ENCODE data around the gene PMEL. TPM values are rescaled to one million over a fixed set of nuclear protein-coding genes. Genes with fewer than 3 reads are reported as not detected.
A peak's percentile ranks its signal among the peaks of the same experiment; 100 is the strongest.
"Not testable (repeated sequence)": the region's sequence is repeated elsewhere in the genome, so short reads cannot be mapped to it uniquely, and the experiment has no call there.

Gene PMEL
- 0.64 TPM for total RNA-seq
- long read RNA-seq, partial matches to known transcripts: 0 of 2 reads
- long read RNA-seq, other reads (novel, unspliced or antisense): 0 of 2 reads

DNA sequence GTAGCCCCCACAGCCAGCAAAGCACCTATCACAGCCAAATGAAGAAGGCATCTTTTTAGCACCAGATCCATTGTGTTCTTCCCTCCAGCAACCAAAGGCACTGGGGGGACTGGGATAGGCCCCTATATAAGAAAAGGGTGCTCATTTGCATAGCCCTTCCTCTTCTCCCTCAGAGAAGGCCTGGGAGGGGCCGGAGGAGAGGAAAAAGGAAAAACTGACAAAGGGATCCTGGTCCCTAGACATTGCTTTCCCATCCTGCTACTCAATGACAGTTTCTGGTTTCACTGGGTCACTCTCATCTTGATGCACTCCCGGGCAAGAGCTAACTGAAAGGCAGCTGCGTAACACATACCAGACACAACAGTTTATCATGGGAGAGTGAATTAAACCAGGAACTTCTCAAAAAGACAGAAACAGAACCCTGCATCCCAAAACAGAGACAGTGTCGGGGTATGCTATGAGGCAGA, at the start of gene PMEL:
Gene PMEL (minus strand): TSS at position 102 of the 467 bp plus-strand sequence. CDS start 31 bp downstream, at position 71.
- no peak for DNase-seq (ENCODE audit: low spot score)

DNA sequence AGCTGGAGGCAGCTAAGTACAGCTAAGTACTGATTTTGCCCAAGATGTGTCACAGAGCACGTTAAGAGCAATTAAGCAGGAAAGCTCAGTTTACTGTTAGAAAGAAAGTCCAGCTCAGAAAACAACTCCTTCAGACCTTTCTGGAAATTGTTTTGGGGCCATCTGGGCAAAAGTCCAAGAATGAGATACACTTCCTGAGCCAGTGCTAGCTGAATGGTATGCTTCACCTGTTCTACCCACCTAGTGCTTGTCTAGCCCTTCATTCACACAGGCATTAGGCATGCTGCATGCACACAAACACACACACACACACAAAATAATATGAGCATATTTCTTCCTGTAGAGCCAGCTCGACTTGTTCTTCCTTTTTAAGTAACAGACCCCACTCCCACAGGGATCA, 48.4 kb upstream of the PMEL start:
- DNase-seq (ENCODE audit: low spot score): no peak

DNA sequence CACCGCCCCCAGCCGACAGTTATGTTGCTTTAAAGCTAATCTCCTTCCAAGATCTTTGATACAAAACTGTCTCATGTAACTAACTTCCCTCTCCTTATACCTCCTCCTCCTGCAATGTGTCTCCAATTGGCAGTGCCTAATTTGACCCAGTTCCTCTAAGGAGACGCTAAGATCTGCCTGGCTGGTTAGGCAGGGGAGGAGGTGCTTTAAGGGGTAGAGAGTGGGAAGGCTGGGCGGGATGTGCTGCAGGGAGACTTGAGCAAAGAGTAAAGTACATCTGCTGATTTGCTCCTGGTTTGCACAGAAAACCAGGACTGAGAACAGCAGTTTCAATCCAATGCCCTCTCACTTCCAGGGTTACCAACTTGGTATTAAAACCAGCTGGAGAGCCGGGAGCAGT, 47.6 kb upstream of the PMEL start:
- no peak for DNase-seq (ENCODE audit: low spot score)

DNA sequence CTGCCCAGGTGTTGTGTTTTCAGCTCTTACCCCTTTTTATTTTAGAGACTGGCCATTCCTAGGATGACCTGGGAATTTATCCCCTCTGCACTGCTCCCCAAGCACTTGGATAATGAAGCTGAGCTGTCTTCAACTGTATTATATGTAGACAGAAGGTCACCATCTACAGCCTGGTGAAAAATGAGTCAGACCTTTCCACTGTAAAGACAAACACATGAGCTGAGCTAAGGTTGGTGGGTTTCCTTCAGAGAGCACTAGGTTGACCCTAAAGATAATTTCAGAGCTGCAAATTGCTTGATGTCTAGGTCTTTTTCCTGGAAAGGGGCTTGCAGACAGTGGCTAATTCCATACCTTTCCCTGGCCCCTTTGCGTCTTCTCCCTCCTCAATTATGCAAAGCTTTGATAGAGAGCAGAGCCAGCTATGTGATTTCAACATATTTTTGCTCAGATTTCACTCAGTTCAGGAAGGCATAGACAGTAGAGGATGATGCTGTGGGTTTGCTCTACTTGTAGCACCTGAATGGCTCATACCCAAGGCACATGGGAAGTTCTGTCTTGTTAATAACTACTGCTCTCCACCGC, 45.8 kb upstream of the PMEL start:
- no peak for DNase-seq (ENCODE audit: low spot score)

DNA sequence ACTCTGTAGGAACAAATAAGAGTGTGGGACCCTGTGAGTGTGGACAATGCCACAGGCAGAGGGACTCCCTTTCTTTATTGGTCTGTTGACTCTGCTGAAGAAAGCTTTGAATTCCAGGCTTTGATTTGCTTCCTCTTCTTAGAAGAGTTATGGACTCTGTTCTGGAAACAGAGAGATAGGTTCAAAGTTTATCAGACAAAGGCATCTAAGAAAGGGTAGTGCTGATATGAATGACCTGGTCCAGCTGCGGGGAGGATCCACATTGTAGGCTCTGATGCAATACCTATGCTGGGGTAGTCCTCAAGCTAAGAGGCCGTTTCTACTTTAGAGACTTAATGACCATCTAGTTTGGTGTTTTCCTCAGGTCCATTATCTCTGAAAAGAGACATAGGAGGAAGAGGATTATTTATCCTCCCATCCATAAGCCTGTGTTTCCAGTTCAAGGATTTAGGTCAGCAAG, 44.3 kb upstream of the PMEL start:
- DNase-seq (ENCODE audit: low spot score): no peak

DNA sequence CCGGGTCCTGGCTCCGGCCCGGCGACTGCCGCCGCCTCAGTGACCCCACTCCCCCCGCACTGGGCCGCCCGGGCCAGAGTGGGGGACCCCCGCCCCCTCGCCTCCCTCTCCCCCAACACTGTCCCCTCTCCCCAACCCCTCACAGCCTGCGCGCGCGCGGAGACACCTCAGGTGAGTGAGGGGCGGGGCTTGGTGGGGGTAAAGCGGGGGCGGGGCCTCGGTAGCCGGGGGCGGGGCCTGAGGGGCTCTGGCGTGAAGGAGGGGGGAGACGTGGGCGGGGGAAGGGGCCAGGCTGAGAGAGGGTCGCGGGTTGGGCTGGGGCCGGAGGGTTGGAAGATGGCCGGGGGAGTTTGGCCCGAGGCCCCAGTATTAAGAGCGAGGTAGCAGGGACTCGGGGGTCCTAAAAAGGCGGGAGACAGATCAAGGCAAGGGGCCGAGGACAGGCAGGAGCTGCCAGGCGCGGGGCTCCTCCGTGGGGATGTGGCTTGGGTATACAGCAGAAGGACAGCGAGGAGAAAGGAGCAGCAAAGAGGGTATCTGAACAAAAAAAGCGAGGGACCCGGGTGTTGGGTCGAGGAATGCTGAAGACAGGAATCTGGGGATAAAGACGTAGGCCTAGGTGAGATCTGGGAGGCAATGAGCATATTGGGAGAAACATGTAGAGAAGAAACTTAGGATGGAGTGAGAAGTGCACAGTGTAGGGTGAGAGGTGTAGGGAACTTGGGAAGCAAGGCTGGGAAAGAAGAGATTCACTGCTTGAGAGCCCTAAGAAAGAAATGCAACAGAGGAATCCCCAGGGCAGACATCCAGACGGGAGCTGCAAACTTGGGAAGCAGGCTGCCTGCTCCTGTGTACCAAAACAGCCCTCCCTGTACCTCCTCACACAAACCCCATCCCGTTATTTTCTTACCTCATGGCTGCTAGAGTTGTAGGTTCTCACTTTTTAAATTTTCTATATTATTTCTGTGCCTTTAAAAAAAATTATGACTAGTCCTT, 42.0 kb upstream of the PMEL start:
- DNase-seq (ENCODE audit: low spot score): no peak

DNA sequence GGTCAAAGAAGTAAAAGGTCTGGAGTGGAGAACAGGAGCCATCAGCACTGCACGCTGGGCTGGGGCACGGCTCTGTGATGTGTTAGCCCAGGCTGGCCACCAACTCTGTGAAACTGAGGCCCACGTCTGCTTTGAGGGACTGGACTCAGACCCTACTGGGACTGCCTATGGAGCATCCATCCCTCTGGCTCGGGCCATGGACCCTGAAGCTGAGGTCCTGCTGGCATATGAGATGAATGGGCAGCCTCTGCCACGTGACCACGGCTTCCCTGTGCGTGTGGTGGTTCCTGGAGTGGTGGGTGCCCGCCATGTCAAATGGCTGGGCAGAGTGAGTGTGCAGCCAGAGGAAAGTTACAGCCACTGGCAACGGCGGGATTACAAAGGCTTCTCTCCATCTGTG, 38.4 kb upstream of the PMEL start:
- DNase-seq (ENCODE audit: low spot score): no peak

DNA sequence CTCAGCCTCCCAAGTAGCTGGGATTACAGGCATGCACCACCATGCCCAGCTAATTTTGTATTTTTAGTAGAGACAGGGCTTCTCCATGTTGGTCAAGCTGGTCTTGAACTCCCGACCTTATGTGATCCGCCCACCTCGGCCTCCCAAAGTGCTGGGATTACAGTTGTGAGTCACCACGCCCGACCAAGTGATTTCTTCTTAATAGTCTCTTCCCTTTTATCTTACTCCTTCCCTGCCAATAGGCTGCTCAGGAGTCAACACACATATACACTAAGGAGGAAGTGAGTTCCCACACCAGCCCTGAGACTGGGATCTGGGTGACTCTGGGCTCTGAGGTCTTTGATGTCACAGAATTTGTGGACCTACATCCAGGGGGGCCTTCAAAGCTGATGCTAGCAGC, 37.5 kb upstream of the PMEL start:
- not testable (repeated sequence) for DNase-seq (ENCODE audit: low spot score)

DNA sequence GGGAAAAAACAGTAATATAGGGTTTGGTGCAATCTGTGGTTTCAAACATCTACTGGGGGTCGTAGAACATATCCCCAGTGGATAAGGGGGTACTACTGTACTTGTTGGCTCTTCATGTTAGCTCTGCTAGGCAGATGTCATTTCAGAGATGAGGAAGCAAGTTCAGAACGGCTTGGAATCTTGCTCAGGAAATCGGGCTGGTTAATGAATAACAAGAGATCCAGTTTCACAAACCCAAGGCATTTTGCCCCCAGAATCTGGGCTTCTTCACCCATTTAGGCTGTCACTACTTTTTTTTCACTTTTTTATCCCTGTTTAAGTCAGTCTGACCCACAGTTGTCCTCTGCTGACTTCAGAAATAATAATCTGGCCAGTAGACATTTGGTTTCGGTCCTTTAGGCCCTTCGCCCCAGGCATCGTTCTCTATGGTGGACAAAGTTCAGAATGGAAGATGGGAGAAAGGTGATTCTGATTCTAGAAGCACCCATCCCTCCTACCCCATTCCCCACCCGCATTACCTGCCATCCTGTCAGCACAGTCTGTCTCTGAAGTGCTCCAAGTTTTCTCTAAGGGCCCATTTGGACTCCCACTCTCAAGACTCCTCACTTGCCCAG, 35.8 kb upstream of the PMEL start:
- no peak for DNase-seq (ENCODE audit: low spot score)

DNA sequence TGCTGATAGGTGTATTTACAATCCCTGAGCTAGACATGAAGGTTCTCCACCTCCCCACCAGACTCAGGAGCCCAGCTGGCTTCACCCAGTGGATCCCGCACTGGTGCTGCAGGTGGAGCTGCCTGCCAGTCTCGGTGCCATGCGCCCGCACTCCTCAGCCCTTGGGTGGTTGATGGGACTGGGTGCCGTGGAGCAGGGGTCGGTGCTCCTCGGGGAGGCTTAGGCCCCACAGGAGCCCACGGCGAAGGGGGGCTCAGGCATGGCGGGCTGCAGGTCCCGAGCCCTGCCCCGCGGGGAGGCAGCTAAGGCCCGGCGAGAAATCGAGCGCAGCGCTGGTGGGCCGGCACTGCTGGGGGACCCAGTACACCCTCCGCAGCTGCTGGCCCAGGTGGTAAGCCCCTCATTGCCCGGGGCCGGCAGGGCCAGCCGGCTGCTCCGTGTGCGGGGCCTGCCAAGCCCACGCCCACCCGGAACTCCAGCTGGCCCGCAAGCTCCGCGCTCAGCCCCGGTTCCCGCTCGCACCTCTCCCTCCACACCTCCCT, 34.2 kb upstream of the PMEL start:
- DNase-seq (ENCODE audit: low spot score): not testable (repeated sequence)

DNA sequence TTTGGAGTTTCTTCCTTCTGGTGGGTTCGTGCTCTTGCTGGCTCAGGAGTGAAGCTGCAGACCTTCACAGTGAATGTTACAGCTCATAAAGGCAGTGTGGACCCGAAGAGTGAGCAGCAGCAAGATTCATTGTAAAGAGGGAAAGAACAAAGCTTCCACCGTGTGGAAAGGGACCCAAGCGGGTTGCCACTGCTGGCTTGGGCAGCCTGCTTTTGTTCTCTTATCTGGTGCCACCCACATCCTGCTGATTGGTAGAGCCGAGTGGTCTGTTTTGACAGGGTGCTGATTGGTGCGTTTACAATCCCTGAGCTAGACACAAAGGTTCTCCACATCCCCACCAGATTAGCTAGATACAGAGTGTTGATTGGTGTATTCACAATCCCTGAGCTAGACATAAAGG, 33.7 kb upstream of the PMEL start:
- not testable (repeated sequence) for DNase-seq (ENCODE audit: low spot score)

DNA sequence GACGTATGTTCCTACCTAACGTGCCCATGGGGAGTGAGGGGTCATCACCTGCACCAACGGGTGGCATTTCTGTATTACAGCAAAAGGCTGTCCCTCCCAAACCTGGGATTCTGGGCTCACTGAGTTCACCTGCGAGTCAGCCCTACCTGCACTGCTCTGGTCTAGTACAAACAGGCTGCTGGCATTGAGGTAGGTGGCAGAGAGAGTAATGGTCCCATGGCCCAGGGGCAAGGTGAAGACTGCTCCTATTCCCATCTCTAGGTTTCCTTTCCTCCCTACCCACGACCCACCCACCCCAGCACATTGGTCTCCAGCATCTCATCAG, 31.7 kb upstream of the PMEL start:
- DNase-seq (ENCODE audit: low spot score): no peak

DNA sequence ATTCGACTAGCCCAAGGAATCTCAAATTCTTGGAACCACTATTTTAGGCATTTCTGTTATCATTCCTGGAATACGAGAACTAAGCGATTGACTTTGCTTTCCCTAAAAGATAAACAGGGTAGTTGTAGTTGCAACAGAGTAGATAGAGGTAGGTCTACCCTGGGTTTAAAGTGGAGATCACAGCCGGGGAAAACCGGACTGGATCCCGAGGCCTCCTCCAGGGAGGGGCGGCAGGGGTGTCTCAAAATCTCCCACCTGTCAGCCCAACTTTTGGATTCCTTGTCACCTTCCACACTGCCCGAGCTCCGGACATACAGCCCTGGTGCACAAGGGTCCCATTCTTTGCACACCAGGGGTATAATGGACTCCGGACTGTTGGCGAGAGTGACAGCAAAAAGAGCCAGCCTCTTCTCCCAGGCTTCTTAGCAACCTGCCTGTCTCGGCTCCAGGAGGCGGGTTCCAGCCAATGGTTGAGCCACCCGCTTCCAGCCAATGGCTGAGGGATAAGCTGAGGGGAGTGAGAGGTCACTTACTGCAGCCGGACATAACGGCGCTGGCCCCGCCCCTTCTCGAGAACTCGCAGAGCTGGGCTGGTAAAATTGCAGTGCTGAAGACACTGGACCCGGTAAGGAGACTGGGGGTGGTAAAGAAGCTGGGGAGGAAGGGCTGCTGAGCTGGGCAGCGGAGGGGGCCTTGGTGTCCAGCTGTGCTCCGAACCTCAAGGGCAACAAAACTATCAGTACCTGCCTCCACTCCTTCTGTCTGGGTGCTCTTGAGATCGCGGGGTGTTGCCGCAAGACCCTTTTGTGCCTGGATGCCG, 31.1 kb upstream of the PMEL start, which contains the start of gene SUOX:
Gene SUOX (plus strand): TSS at position 562 of the 820 bp plus-strand sequence. CDS start 4,946 bp downstream, outside the sequence.
- DNase-seq (ENCODE audit: low spot score): peak; percentile 97

DNA sequence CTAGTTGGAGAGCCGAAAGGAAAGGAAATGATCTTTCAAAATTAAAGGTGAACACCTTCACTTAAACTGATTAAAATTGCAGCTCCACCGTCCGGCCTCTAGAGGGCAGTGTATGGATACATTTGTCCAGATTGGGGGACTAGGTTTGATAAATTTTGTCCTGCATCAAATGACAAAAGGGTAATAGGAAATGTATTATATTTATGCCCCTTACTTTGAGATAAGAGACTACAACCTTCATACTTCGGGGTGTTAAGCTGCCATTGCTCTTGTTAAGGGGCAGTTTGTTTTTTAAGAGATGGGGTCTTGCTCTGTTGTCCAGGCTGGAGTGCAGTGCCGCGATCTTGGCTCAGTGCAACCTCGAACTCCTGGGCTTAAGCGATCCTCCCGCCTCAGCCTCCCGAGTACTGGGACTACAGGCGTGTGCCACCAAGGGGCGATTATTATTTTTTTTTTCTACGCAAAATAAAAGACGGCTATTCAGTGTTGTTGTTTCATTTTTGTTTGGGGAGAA, 30.4 kb upstream of the PMEL start:
- DNase-seq (ENCODE audit: low spot score): no peak

DNA sequence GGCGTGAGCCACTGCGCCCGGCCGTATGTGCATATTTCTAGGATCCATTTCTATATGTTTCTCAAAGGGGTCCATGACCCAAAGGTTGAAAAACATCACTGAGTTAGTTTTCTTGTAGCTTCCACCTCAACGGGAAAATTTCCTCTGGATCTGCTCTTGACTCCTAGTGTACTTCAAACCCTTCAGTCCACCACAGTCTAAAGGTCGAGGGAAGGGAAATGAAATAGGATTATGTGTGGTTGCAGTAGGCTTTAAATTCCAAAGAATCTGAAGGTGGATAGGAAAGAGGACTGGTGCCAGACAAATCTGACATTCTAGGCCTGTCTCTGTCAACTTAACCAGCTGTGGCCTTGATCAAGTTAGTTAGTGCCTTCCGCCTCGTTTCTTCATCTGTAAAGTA, 29.5 kb upstream of the PMEL start:
- no peak for DNase-seq (ENCODE audit: low spot score)

DNA sequence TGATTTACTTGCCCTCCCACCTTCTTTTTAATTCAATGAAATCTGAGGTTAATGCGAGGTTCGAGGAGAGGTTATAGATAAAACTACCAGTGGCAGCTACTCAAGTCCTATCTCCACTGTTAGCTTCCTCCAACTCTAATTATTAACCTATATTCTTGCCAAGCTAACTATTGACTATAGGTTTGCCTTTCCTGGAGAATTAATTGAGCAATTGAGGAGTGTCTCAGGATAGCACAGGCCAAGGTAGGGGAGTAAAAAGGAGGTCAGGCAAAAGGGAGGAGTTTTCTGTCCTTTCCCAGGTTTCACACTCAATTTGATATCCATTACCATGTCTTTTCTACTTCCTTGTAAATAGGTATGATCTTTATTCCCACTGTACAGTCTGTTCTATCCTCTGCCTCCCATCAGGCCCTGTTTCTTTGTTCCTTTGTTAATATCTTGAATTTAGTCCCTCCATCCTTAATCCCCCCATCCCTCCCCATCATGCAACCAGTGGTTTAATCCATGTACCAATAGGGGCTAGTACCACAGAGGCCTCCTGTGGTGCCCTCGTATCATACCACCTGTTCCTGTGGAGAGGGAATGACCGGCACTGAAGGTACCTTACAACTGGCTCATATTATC, 27.5 kb upstream of the PMEL start:
- no peak for DNase-seq (ENCODE audit: low spot score)

DNA sequence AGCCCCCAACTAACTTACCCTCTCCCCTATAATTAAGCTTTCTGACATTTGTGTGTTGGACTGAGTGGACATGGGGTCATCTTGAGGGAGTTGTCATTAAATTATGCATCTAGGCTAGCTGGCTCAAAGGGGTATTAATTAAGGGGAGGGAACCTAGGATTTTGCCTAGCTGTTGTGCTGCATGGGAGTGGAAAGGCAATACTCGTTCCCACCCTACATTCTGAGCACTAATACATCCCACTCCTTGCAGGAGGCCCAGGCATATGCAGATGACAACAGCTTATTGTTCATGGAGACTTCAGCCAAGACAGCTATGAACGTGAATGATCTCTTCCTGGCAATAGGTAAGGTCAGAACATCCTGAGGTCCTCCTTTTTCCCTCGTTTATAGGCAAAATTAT, 25.3 kb upstream of the PMEL start:
- DNase-seq (ENCODE audit: low spot score): no peak

DNA sequence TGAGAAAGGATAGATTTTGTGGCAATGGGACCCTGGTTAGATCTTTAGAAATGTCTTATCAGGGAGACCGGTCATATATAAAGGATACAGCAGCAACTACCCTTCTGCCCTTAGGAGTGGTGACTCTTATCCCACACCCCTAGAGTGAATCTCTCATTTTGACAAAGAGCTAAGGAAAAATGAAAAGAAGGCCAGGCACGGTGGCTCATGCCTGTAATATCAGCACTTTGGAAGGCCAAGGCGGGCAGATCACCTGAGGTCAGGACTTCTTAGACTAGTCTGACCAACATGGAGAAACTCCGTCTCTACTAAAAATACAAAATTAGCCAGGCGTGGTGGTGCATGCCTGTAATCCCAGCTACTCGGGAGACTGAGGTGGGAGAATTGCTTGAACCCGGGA, 20.1 kb upstream of the PMEL start:
- DNase-seq (ENCODE audit: low spot score): not testable (repeated sequence)

DNA sequence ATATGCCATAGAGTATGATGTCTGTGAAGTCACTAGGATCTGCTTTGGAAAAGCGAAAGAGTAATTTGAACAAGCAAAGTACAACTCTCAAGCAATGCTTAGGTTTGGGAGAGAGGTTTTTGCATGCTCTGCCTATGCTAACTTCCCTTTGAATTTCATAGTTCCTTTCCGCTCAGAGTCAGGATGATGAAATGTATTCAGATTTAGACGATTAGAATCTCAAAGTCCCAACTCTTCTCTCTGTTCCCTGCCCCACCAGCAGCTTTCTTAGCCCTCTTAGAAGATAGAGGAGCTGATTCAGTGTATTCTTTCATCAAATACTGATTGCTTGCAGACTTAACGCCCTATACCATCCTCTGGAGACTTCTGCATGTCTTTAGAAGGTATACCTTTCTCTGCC, 19.5 kb upstream of the PMEL start:
- no peak for DNase-seq (ENCODE audit: low spot score)

DNA sequence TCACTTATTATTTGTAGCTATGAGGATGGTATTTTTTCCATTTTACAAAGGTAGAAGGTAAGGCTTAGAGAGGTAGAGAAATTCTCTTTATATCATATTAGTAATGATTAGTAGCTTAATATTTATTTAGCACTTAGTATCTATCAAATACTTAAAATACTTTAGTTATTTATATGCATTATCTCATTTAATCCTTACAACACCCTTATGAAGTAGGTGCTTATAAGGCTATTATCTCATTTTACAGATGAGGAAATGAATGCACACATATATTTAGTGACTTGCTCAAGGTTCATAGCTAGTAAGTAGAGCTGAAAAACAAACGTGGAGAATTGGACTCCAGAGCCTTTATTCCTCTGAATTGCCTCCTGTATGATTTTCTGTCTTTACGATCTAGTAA, 19.0 kb upstream of the PMEL start:
- no peak for DNase-seq (ENCODE audit: low spot score)

Data from mesenteric fat pad (tissue), 1 donor.